ENCODE measurements around the gene NEURL4.

NEURL4 gene

GRCh38 chr17:7326186-7326585 is 2.9 kb downstream of the NEURL4 start:
- no peak for FAIRE-seq

GRCh38 chr17:7325031-7325528 is 4.1 kb downstream of the NEURL4 start:
- FAIRE-seq (no peak), DNase-seq (ENCODE audit: insufficient read length, low spot score) (no peak)

More at GRCh38 chr17:7326186-7326585, 2.9 kb downstream of the NEURL4 start:
- DNase-seq (ENCODE audit: insufficient read length, low spot score) = no peak

- DNase-seq (ENCODE audit: insufficient read length, low spot score) = no peak
- FAIRE-seq = no peak
Observed at GRCh38 chr17:7324438-7324779, 4.7 kb downstream of the NEURL4 start.

GRCh38 chr17:7323731-7324437 is 5.3 kb downstream of the NEURL4 start:
- DNase-seq (ENCODE audit: insufficient read length, low spot score) = no peak
- FAIRE-seq = no peak

GRCh38 chr17:7322520-7323194 is 6.5 kb downstream of the NEURL4 start:
- DNase-seq (ENCODE audit: insufficient read length, low spot score) (no peak), FAIRE-seq (peak; percentile 83)

GRCh38 chr17:7321466-7321865 is 7.7 kb downstream of the NEURL4 start:
- DNase-seq (ENCODE audit: insufficient read length, low spot score) (no peak), FAIRE-seq (no peak)

DNA sequence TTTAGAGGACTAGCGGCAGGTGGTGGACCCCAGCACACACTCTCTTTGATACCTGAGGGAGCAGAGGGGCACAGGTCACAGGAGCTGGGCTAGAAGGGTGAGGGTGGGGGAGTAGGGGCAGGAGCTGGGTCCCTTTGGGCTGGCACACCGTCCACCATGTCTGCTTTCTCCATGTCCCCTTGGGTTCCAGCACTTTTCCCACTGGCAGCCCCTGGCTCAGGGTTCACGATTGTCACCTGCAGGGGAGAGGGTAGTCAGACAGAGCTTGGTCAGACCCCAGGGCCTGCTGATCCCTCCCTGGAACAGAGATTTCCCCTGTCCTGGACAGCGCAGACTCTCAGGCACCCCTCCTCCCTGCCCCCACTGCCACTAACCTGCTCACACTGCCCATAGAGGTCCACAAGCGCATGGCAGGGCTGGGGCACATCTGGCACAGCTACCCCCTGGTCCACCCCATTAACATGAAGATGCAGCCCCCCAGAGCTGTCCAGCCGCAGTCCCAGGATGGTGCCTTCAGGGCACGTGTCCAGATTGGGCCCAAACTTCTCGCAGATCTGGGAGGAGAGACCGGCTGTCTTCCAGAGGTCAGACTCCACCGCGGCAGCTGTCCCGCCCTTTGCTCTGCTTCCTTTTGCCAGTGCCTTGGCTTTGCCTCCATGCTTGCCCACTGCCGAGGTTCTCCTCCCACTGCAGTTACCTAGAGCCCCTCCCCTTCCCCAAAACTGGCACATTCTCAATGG is 10.8 kb downstream of the NEURL4 start:
- FAIRE-seq (no peak), DNase-seq (ENCODE audit: insufficient read length, low spot score) (no peak)

GRCh38 chr17:7317161-7317803 is 11.9 kb downstream of the NEURL4 start:
- FAIRE-seq (peak; percentile 33), DNase-seq (ENCODE audit: insufficient read length, low spot score) (no peak)

DNA sequence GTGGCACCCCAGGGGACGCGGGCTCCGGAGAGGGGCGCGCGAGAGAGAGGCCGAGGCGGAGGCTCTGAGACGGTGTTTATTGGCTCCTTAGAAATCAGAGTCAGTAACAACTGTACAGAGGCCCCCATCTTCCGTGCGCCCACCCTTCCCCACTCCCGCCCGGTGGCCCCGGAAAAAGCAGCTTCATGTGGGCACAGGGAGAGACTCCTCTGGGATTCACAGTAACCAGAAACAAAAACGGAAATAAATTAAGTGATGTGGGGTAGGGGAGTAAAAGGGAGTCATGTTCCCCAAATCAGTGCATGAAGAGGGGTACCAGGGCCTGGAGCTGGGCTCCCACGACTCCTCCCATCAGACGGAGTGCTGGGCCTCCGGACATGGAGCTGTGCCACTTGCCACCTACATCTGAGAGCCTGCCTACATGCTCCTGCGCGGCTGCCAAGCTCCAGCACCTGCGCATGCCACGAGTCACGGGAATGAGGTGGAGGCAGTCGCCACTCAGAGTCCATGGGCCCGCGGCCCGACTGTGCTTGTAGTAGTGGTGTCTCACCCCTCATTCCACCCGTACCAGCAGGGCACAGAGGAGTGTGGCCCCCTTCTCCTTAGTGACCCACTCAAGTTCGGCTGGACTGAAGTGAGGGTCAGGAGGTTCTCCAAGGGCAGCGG is 13.4 kb downstream of the NEURL4 start:
- FAIRE-seq (no peak), DNase-seq (ENCODE audit: insufficient read length, low spot score) (no peak)

DNA sequence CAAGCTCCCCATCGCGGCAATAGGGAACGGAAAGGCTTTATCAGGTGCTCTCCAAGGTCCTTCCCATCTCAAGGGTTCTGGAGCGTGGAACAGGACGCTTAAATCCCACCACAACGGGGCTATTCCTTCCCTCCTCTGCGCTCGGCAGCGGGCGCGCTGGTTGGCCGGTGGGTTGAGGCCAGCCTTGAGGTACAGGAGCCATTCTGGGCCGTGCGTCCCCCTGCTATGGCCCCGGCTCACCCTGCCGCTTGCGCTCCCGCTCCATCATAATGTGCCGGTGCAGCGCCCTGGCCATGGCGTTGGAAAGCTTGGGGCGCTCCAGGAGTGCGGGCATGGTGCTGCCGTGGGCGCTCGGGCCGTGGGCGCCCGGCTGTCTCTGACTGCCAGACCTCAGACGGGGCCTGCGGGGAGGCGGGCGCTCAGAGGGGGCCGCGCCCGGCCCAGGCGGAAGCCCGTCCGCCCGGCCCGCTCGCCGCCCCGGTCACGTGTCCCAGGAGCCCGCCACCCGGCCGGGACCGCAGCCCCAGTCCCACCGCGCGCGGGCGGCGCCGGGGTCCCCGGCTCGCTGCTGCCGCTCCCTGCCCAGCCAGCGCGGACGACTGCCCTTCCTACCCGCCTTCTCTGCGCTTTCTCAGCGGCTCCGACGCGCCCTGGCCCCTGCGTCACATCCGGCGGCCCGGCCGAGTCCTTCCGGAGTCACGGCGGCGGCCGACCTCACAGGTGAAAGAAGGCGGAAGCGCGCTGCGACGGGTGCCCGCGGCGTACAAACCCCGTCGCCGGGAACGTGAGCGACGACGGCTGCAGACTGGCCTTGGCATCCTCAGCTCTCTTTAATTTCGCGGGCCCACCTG is 14.2 kb downstream of the NEURL4 start, which contains the start of gene GPS2:
TSS of gene GPS2 (minus strand) at position 642 of the 851 bp plus-strand sequence. CDS start at position 334, 308 bp downstream.
- DNase-seq (ENCODE audit: insufficient read length, low spot score) (peak; percentile 95), FAIRE-seq (peak; percentile 75)

DNA sequence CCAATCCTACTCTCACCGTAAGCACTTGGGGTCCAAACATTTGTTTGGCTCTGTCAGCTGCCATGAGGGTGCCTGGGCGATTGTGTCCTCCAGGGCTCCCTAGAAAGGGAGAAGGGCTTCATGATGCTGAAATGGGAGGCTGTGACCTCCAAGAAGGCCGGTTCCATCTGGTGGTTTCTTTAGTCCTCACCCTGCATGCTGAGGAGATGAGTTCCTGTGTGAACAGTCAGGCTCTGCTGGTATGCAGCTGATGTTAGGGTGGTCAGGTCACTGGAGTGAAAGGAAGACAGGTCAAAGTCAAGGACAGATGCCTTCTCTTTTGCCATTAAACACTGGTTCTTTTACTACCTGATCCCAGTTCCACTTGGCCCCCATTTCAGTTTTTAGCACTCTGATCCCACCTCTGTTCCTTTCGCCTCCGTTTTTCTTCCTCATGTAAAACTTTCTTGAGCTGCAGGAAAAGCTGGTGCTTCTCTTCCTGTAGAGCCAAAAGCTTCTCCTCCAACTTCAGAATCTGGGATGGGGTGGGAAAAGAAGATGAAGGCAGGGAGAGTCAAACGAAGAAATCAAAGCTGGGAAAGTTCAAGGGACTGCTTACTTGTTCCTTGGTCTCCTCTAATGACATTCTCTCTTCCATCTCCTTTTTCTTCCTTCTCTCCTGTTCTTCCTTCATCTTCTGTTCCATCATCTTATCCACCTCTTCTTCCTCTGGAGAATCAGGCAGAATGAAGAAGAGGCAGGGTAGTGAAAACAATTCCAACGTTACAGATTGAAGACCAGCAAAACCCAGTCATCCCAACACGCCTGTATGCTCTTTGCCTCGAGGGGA is 15.0 kb downstream of the NEURL4 start:
- FAIRE-seq (no peak), DNase-seq (ENCODE audit: insufficient read length, low spot score) (no peak)

- FAIRE-seq = no peak
- DNase-seq (ENCODE audit: insufficient read length, low spot score) = no peak
Observed at GRCh38 chr17:7313088-7313889, 15.8 kb downstream of the NEURL4 start.

DNA sequence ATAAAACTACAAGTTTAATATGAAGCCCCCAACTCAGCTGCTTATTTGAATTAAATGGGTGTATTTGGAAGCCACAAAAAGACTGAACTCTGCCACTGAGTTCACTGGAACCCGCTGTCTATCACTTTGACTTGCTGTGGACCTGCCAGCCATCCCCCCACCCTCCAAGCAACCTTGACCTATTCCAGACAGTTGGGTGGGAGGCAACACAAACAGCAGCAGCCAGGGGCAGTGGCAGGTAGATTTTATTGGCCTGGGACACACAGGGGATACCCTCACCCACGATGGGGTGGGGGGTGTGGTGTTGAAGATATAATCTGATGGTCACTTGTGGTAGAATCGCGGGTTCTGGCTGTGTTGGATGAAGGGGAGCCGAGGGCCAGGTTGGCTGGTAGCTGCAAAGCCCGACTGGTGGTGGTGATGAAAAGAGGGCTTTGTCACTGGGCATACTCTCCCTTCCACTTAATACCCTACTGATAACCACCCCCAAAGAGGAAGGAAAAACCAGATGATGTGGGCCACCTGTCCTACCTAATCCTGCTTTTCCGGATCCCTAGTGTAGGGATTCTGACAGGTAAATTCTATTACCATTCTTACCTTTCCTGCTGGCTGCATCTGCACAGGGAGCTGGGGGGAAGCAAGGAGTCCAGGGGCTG is 16.6 kb downstream of the NEURL4 start:
- FAIRE-seq = no peak
- DNase-seq (ENCODE audit: insufficient read length, low spot score) = no peak

- DNase-seq (ENCODE audit: insufficient read length, low spot score) = no peak
- FAIRE-seq = no peak
Observed at GRCh38 chr17:7311110-7311705, 17.9 kb downstream of the NEURL4 start.

GRCh38 chr17:7309628-7310027 is 19.5 kb downstream of the NEURL4 start:
- DNase-seq (ENCODE audit: insufficient read length, low spot score) (no peak), FAIRE-seq (no peak)

DNA sequence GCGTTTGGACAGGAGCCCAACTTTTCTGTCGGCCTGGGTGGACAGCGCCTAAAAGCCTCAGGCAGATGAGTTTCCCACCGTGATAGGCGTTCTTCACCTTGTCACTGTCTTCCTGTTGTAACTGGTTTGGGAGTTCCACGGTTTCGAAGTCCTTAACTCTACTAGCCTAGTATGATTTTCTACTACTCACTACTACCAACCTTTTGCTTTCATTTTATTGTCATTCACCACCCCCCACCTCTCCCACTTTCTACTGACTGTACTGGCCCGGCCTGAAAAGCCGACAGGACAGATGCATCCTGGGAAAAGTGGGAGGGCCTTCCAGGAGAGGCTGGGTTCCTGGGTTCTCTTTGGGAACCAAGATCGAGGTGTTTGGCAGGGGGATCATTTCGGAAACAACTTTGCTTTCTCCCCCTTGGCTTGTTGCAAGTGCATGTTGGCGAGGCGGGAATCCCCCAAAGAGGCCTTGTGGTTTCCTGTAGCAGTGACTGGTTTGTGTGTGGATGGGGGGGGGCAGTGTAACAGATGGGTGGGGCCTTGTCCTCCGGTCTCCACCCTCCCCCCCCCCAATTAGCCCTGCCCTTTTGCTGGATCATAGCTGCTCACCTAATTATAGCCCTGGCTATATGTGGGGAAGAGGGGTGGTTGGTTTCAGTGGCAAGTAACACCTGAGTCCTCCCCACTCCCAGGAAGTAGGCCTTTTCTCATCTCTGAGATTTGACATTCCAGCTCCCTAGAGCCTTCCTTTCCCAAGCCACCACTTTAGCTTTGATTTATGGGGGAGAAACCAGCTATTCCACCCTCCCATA is 20.3 kb downstream of the NEURL4 start:
- no peak for FAIRE-seq
- DNase-seq (ENCODE audit: insufficient read length, low spot score) = peak; percentile 91
